HEK293T (cell line): ENCODE results near the gene CAPN8.

Source experiments
- BHLHE40 ChIP-seq: fragments of 450-650 bp; IDR thresholded peaks from 2 replicates; pipeline ENCODE4 v1.6.1; 2016; ENCODE audit warnings: mild to moderate bottlenecking, moderate library complexity, borderline replicate concordance
- CTBP1 ChIP-seq: fragments of 450-650 bp; IDR thresholded peaks from 2 replicates; pipeline ENCODE4 v1.6.1; 2016; ENCODE audit warnings: borderline replicate concordance
- ELF4 ChIP-seq: fragments of 450-650 bp; IDR thresholded peaks from 2 replicates; pipeline ENCODE4 v1.6.1; 2017; ENCODE audit warnings: antibody characterized with exemption
- FOXK2 ChIP-seq: fragments of 450-650 bp; IDR thresholded peaks from 2 replicates; pipeline ENCODE4 v1.6.1; 2016; ENCODE audit warnings: mild to moderate bottlenecking
- FOXM1 ChIP-seq: fragments of 450-650 bp; IDR thresholded peaks from 2 replicates; pipeline ENCODE4 v1.6.1; 2017; ENCODE audit warnings: mild to moderate bottlenecking, borderline replicate concordance
- L3MBTL2 ChIP-seq: fragments of 450-650 bp; conservative IDR thresholded peaks from 2 replicates; pipeline ENCODE4 v1.6.1; 2016; ENCODE audit warnings: mild to moderate bottlenecking
- LEF1 ChIP-seq: fragments of 450-650 bp; IDR thresholded peaks from 2 replicates; pipeline ENCODE4 v1.6.1; 2017; ENCODE audit warnings: mild to moderate bottlenecking, borderline replicate concordance
- NFRKB ChIP-seq: fragments of 450-650 bp; IDR thresholded peaks from 2 replicates; pipeline ENCODE4 v1.6.1; 2016; ENCODE audit warnings: mild to moderate bottlenecking, moderate library complexity
- PKNOX1 ChIP-seq: fragments of 450-650 bp; IDR thresholded peaks from 2 replicates; pipeline ENCODE4 v1.6.1; 2016
- SP1 ChIP-seq: fragments of 450-650 bp; IDR thresholded peaks from 2 replicates; pipeline ENCODE4 v1.6.1; 2017
- SUZ12 ChIP-seq: fragments of 450-650 bp; IDR thresholded peaks from 2 replicates; pipeline ENCODE4 v1.6.1; 2016; ENCODE audit warnings: mild to moderate bottlenecking

DNA sequence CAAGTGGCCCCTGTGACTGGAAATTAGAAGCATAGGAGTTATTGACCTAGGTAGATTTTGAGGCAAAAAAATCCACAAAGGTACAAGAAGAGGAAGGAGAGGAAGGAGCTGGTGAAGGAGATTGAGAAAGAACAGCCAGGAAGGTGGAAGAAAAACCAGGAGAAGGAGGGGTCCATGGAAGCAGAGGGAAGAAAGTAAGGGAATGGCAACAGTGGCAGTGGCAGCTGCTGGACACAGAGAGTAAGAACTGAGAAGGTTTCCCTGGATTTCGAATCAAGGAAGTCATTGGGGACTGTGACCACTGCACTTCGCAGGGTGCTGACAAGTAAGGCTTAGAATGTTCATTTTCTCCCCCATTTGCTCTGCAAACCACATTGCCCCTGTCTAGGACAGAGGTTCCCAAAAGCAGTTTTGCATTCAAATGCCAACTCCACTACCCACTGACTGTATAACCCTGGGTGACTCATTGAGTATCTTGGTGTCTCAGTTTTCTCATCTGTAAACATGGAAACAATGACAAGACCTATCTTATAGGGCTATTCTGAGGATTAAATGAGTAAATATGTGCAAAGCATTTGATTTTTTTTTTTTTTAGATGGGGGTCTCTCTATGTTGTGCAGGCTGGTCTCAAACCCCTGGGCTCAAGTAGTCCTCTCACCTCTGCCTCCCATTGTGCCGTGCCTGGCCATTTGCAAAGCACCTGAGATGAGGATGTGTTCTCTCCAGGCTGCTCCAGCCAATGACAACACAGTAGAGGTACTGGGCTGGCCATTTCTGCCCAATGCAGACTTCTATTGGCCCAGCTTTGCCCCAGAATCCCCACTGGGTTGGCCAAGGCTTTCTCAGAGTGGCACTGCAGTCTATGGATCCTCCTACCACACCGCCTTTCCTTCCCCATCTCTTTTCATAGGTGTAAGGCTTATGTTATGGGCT lies 37.5 kb upstream of the CAPN8 start:
- no peak for TF ChIP-seq ELF4
- no peak for TF ChIP-seq SP1
- TF ChIP-seq FOXK2 = no peak
- no peak for TF ChIP-seq SUZ12
- TF ChIP-seq CTBP1 = no peak
- no peak for TF ChIP-seq PKNOX1
- no peak for TF ChIP-seq L3MBTL2
- TF ChIP-seq NFRKB = no peak
- TF ChIP-seq LEF1 = no peak
- no peak for TF ChIP-seq BHLHE40
- no peak for TF ChIP-seq FOXM1
